OCI-LY3 (cell line): Measurements from ENCODE around the gene FGGY.

Experiments used
- EZH2phosphoT487 ChIP-seq: fragments of 200-600 bp; shearing (Covaris generic); IDR thresholded peaks from 2 replicates; pipeline ENCODE4 v1.6.1; 2018; ENCODE audit warnings: antibody characterized with exemption, mixed run types, low read depth
- TF ChIP-seq, protein P1 (sequence below): fragments of 200-600, 300-600 bp; sonication (generic); IDR thresholded peaks from 2 replicates; pipeline ENCODE4 v1.5.1; 2014; ENCODE audit warnings: antibody characterized with exemption, low read length, low read depth

GRCh38 chr1:59592924-59593323 is 296.0 kb downstream of the FGGY start:
- TF ChIP-seq, protein P1, sequence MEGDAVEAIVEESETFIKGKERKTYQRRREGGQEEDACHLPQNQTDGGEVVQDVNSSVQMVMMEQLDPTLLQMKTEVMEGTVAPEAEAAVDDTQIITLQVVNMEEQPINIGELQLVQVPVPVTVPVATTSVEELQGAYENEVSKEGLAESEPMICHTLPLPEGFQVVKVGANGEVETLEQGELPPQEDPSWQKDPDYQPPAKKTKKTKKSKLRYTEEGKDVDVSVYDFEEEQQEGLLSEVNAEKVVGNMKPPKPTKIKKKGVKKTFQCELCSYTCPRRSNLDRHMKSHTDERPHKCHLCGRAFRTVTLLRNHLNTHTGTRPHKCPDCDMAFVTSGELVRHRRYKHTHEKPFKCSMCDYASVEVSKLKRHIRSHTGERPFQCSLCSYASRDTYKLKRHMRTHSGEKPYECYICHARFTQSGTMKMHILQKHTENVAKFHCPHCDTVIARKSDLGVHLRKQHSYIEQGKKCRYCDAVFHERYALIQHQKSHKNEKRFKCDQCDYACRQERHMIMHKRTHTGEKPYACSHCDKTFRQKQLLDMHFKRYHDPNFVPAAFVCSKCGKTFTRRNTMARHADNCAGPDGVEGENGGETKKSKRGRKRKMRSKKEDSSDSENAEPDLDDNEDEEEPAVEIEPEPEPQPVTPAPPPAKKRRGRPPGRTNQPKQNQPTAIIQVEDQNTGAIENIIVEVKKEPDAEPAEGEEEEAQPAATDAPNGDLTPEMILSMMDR, result no peak
- no peak for TF ChIP-seq EZH2phosphoT487
